OCI-LY7 (cell line): Measurements from ENCODE around the gene PRELID2.

Source experiments
- CTCF ChIP-seq: fragments of 200-600 bp; sonication (generic); conservative IDR thresholded peaks from 2 replicates; pipeline ENCODE4 v1.5.1; 2014; ENCODE audit warnings: mild to moderate bottlenecking, antibody characterized with exemption, low read length, moderate library complexity, mixed read lengths
- EZH2phosphoT487 ChIP-seq: fragments of 200-600 bp; sonication (generic); IDR thresholded peaks from 2 replicates; pipeline ENCODE4 v1.6.1; 2018; ENCODE audit warnings: low read depth, borderline replicate concordance, mild to moderate bottlenecking, mixed run types, antibody characterized with exemption, low read length, moderate library complexity, mixed read lengths

GRCh38 chr5:145792840-145793239 is 42.3 kb downstream of the PRELID2 start:
- TF ChIP-seq CTCF (no peak), EZH2phosphoT487 (no peak)
